Tibial artery (tissue), 4 donors: ENCODE measurements around the gene MCAT.
A peak's percentile ranks its signal among the peaks of the same experiment; 100 is the strongest.
"Not testable (repeated sequence)": the region's sequence is repeated elsewhere in the genome, so short reads cannot be mapped to it uniquely, and the experiment has no call there.

Source experiments
- DNase-seq, 2 donors: peaks; one replicate each; pipeline ENCODE4 v3.0.0-alpha.2; 2019
- H3K27ac ChIP-seq, 2 donors: fragments of 200-600 bp; sonication (generic) in 1 of 2; 1 replicate in 1 of 2; 2 replicates in 1 of 2; pipeline ENCODE4 v1.5.1; 2018 to 2019; ENCODE audit warnings: mild to moderate bottlenecking in 1 of 2
- H3K27me3 ChIP-seq, 2 donors: fragments of 200-600 bp; sonication (generic) in 1 of 2; one replicate each; pipeline versions ENCODE4 v1.5.1 to v1.6.0; 2016 to 2019
- H3K36me3 ChIP-seq, 3 donors: fragments of 200-600 bp; sonication (generic) in 2 of 3; one replicate each; pipeline ENCODE4 v1.5.1; 2016 to 2019; ENCODE audit warnings: mild to moderate bottlenecking in 2 of 3
- H3K4me1 ChIP-seq, 4 donors: fragments of 200-600 bp; sonication (generic) in 2 of 4; 1 replicate in 3 of 4; 2 replicates in 1 of 4; pipeline ENCODE4 v1.5.1; 2016 to 2019
- H3K4me3 ChIP-seq, 2 donors: fragments of 200-600 bp; sonication (generic) in 1 of 2; 1 replicate in 1 of 2; 2 replicates in 1 of 2; pipeline ENCODE4 v1.5.1; 2018 to 2019; ENCODE audit warnings: mild to moderate bottlenecking in 2 of 2
- H3K9me3 ChIP-seq, 3 donors: fragments of 200-600 bp; sonication (generic) in 1 of 3; one replicate each; pipeline ENCODE4 v1.5.1; 2016 to 2019
- CTCF ChIP-seq, 2 experiments: fragments of 200-600 bp in 1 of 2; fragments of 450-650 bp in 1 of 2; IDR thresholded peaks; one replicate each; pipeline ENCODE4 v1.5.1; 2017 to 2019; ENCODE audit warnings: antibody characterized with exemption in 2 of 2, mild to moderate bottlenecking in 1 of 2, moderate library complexity in 1 of 2
- intact Hi-C: fragments of 100-400 bp; cut with DNase I; formaldehyde crosslinking; loops from one replicate; pipeline ENCODE4 v1.15.0; 2023; ENCODE audit warnings: low total_unique reads

Gene MCAT

DNA sequence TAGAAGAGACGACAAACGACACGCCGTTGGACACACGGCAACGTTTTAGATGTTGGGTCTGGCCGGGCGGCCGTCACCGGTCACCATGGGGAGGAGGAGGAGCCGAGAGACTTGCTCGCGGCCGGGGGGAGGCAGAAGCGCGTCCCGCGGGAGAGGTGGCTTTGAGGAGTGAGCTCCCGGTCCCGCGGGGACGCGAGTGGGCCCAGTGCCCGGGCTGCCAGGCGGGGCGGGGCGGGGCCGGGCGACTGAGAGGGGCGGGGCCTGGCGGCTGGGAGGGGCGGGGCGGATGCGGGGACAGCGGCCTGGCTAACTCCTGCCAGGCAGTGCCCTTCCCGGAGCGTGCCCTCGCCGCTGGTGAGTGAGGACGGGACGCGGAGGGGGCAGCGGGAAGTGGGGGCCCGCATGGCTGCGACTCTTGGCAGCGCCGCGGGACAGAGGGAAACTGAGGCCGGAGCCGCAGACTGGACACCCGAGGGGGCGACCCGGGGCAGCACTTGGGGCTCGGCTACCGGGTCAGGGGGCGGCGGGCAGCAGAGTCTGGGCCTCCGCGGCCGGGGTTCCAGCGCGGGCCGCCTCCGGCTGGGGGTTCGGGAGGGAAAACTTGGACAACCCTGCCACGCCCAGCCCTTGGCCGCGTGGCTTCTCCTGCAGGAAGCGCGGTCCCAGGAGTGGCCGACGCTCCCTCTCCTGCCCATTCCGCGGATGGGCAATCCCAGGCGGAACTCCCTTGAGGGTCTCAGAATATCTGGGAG lies 8.2 kb upstream of the MCAT start, which contains the start of gene TSPO:
Gene TSPO, plus strand, starts transcription at position 309 of the 752 bp plus-strand sequence. CDS start 7,680 bp downstream, outside the sequence.
- Histone ChIP-seq H3K4me1 (peaks cover 0 to 32% (median 20%) of the 10 kb centered on the region in 4 donors), H3K27ac (peak within 1 kb of the TSS; percentile 80 to 91), H3K9me3 (no peaks in the 10 kb centered on the region), H3K4me3 (peak within 1 kb of the TSS; percentile 73 to 92), H3K36me3 (peaks cover 0 to 9% (median 0%) of the 10 kb centered on the region in 3 donors), H3K27me3 (no peaks in the 10 kb centered on the region)
- intact Hi-C loops: no loop called here
- TF ChIP-seq CTCF (IDR thresholded peaks at IDR 0.05): no peak
- DNase-seq: peak; percentile 80 to 96

DNA sequence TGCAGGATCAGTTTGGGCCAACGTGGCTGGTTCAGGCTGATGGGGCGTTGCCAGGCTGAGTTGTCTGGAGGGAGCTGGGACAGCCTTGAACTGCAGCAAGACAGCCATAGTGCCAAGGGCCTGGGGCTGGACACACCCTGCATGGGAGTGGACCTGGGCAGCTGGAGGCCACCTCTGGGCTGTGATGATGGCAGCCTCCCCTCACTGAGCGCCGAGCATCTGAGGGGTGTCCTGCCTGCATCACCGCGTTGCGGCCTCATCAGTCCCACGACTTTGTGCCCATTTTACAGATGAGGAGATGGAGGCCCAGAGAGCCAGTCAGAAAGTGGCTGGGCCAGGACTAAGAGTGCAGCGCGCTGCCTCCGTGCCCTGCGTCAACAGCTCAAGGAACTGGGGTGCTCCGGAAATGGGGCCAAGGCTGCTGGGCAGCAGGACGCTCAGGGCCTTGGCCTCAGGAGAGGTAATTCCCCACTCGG lies 7.6 kb upstream of the MCAT start:
- Histone ChIP-seq H3K4me3 (peak overlapping the region; percentile 73 to 92), H3K27ac (peak overlapping the region; percentile 80 to 91), H3K36me3 (peaks cover 0 to 7% (median 0%) of the 10 kb centered on the region in 3 donors), H3K4me1 (peaks cover 0 to 31% (median 20%) of the 10 kb centered on the region in 4 donors), H3K9me3 (no peaks in the 10 kb centered on the region), H3K27me3 (no peaks in the 10 kb centered on the region)
- intact Hi-C loops: no loop called here
- DNase-seq: no peak
- TF ChIP-seq CTCF (IDR thresholded peaks at IDR 0.05): no peak

DNA sequence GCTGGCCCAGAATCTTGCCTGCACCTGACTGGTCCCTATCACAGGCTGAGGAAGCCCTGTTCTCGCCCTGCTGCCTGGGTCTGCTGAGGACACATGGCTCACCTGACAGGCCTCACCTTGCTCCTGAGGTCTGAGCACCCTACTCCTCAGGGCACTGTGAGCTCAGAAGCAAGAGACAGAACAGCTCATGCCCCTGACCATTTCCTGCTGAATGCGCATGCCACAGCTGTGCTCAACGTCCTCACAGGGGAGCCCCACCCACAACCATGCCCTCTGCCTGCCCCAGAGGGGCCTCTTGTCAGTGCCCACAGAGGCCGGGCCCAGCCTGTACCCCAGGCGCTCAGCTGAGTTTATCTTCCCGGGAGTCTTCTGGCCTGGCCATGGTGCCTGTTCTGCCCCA lies 5.4 kb upstream of the MCAT start:
- H3K4me3 ChIP-seq: no peak overlapping the region
- no peaks in the 10 kb centered on the region for H3K36me3 ChIP-seq
- H3K4me1 ChIP-seq: peaks cover 0 to 25% (median 16%) of the 10 kb centered on the region in 4 donors
- no peak for TF ChIP-seq CTCF (IDR thresholded peaks at IDR 0.05)
- no peaks in the 10 kb centered on the region for H3K27me3 ChIP-seq
- no peak overlapping the region for H3K27ac ChIP-seq
- intact Hi-C loops: no loop called here
- no peaks in the 10 kb centered on the region for H3K9me3 ChIP-seq
- DNase-seq: no peak

- H3K27ac ChIP-seq: no peak overlapping the region
- no peaks in the 10 kb centered on the region for H3K36me3 ChIP-seq
- DNase-seq: no peak
- peaks cover 0 to 24% (median 14%) of the 10 kb centered on the region in 4 donors for H3K4me1 ChIP-seq
- TF ChIP-seq CTCF (IDR thresholded peaks at IDR 0.05): no peak
- H3K9me3 ChIP-seq: no peaks in the 10 kb centered on the region
- intact Hi-C loops: no loop called here
- H3K4me3 ChIP-seq: no peak overlapping the region
- no peaks in the 10 kb centered on the region for H3K27me3 ChIP-seq
These were observed 4.6 kb upstream of the MCAT start for GRCh38 chr22:43147821-43148220.

- H3K27ac ChIP-seq, intact Hi-C loops, H3K9me3 ChIP-seq, H3K36me3 ChIP-seq, H3K27me3 ChIP-seq, H3K4me3 ChIP-seq, DNase-seq: not testable (repeated sequence)
- H3K4me1 ChIP-seq: peaks cover 0 to 29% (median 21%) of the 10 kb centered on the region in 4 donors
These were observed 3.1 kb upstream of the MCAT start for GRCh38 chr22:43146332-43146731.

GRCh38 chr22:43145371-43145770 lies 2.2 kb upstream of the MCAT start:
- H3K4me3 ChIP-seq, H3K36me3 ChIP-seq, H3K27me3 ChIP-seq, H3K9me3 ChIP-seq, DNase-seq, H3K27ac ChIP-seq, intact Hi-C loops: not testable (repeated sequence)
- H3K4me1 ChIP-seq: peaks cover 0 to 27% (median 16%) of the 10 kb centered on the region in 4 donors
